Neural cell (in vitro differentiated cells): ENCODE measurements around the gene DST. TPM values are rescaled to one million over a fixed set of nuclear protein-coding genes. Genes with fewer than 3 reads are reported as not detected.

ENCODE experiments used
- H2AFZ ChIP-seq: fragments of 200-600, 300-800 bp; sonication (generic), shearing (Covaris generic); 2 replicates; pipeline ENCODE4 v1.6.0; 2014; ENCODE audit warnings: low read depth, mild to moderate bottlenecking, antibody characterized with exemption, low read length, moderate library complexity
- H3F3A ChIP-seq: fragments of 200-600 bp; shearing (Covaris generic); 2 replicates; pipeline ENCODE4 v1.6.1; 2016; ENCODE audit warnings: mild to moderate bottlenecking, moderate library complexity, mixed read lengths, antibody characterized with exemption, low read length; ENCODE audit not compliant: insufficient read depth, poor library complexity, severe bottlenecking
- H3K27ac ChIP-seq: fragments of 200-600, 300-800 bp; sonication (generic), shearing (Covaris generic); 2 replicates; pipeline ENCODE4 v1.5.1; 2014; ENCODE audit warnings: mild to moderate bottlenecking, low read length, moderate library complexity
- H3K27me3 ChIP-seq: fragments of 300-800, 200-600 bp; sonication (generic), shearing (Covaris generic); 2 replicates; pipeline ENCODE4 v1.6.0; 2014; ENCODE audit warnings: mild to moderate bottlenecking, low read depth, low read length, moderate library complexity; ENCODE audit not compliant: insufficient read depth
- H3K36me3 ChIP-seq: fragments of 300-800, 200-600 bp; sonication (generic), shearing (Covaris generic); 2 replicates; pipeline ENCODE4 v1.5.1; 2014; ENCODE audit warnings: mild to moderate bottlenecking, antibody characterized with exemption, low read length, moderate library complexity; ENCODE audit not compliant: insufficient read depth
- H3K4me2 ChIP-seq: fragments of 300-800, 200-600 bp; sonication (generic), shearing (Covaris generic); 2 replicates; pipeline ENCODE4 v1.6.0; 2014; ENCODE audit warnings: mild to moderate bottlenecking, low read length
- H3K4me3 ChIP-seq: fragments of 300-800, 200-600 bp; sonication (generic), shearing (Covaris generic); 2 replicates; pipeline ENCODE4 v1.5.1; 2014; ENCODE audit warnings: mild to moderate bottlenecking, low read length, moderate library complexity
- H3K79me2 ChIP-seq: fragments of 200-600 bp; shearing (Covaris generic); replicated peaks from 2 replicates; pipeline ENCODE4 v1.6.0; 2014; ENCODE audit warnings: mild to moderate bottlenecking, low read length, moderate library complexity; ENCODE audit not compliant: insufficient read depth
- H3K9ac ChIP-seq: fragments of 300-800, 200-600 bp; sonication (generic), shearing (Covaris generic); 2 replicates; pipeline ENCODE4 v1.6.1; 2016; ENCODE audit warnings: mild to moderate bottlenecking, low read length, mixed read lengths
- H3K9me2 ChIP-seq: fragments of 200-600 bp; shearing (Covaris generic); 2 replicates; pipeline ENCODE4 v1.6.1; 2016; ENCODE audit warnings: mild to moderate bottlenecking, low read length, mixed read lengths; ENCODE audit not compliant: insufficient read depth
- H3K9me3 ChIP-seq: fragments of 200-600, 300-800 bp; sonication (generic), shearing (Covaris generic); 2 replicates; pipeline ENCODE4 v1.6.1; 2016; ENCODE audit warnings: mild to moderate bottlenecking, mixed run types, low read length, moderate library complexity, mixed read lengths
- H4K20me1 ChIP-seq: fragments of 200-600 bp; shearing (Covaris generic); 2 replicates; pipeline ENCODE4 v1.6.1; 2016; ENCODE audit warnings: mild to moderate bottlenecking, mixed run types; ENCODE audit not compliant: insufficient read depth
- EP300 ChIP-seq: fragments of 450-650 bp; conservative IDR thresholded peaks from 2 replicates; pipeline ENCODE4 v1.6.1; 2014; ENCODE audit warnings: antibody characterized with exemption, mild to moderate bottlenecking, moderate library complexity; ENCODE audit not compliant: poor library complexity, severe bottlenecking
- EZH2 ChIP-seq: fragments of 200-600, 300-800 bp; shearing (Covaris generic), sonication (generic); IDR thresholded peaks from 2 replicates; pipeline ENCODE4 v1.6.1; 2014; ENCODE audit warnings: antibody characterized with exemption, low read length, borderline replicate concordance, mild to moderate bottlenecking; ENCODE audit not compliant: insufficient read depth, poor library complexity, severe bottlenecking
- MXI1 ChIP-seq: fragments of 450-650 bp; conservative IDR thresholded peaks from 2 replicates; pipeline ENCODE4 v1.6.1; 2014; ENCODE audit warnings: antibody characterized with exemption, mild to moderate bottlenecking; ENCODE audit not compliant: poor library complexity, severe bottlenecking
- POLR2AphosphoS5 ChIP-seq: IDR thresholded peaks from 2 replicates; pipeline ENCODE4 v1.6.1; 2012
- RAD21 ChIP-seq: fragments of 450-650 bp; conservative IDR thresholded peaks from 2 replicates; pipeline ENCODE4 v1.6.1; 2014; ENCODE audit warnings: antibody characterized with exemption, mild to moderate bottlenecking, moderate library complexity
- SMC3 ChIP-seq: fragments of 450-650 bp; conservative IDR thresholded peaks from 2 replicates; pipeline ENCODE4 v1.6.1; 2014; ENCODE audit warnings: antibody characterized with exemption, mild to moderate bottlenecking, moderate library complexity; ENCODE audit not compliant: poor library complexity
- TAF1 ChIP-seq: IDR thresholded peaks from 2 replicates; pipeline ENCODE4 v1.6.1; 2012; ENCODE audit warnings: low read depth
- polyA plus RNA-seq: library from polyadenylated mRNA; depleted of rRNA; stranded (reverse); fragments of >200 nt; gene quantifications from 2 replicates; pipeline ENCODE4 v1.2.3, GENCODE V29; 2014
- TF ChIP-seq, protein P1 (sequence below): fragments of 450-650 bp; IDR thresholded peaks from 2 replicates; pipeline ENCODE4 v1.5.1; 2014; ENCODE audit warnings: antibody characterized with exemption, mild to moderate bottlenecking, moderate library complexity; ENCODE audit not compliant: poor library complexity, severe bottlenecking
- TF ChIP-seq, protein P2 (sequence below): IDR thresholded peaks from 2 replicates; pipeline ENCODE4 v1.6.1; 2012; ENCODE audit warnings: borderline replicate concordance

Gene DST
- polyA plus RNA-seq, 1 donor from 2014 or later, result 118 TPM

DNA sequence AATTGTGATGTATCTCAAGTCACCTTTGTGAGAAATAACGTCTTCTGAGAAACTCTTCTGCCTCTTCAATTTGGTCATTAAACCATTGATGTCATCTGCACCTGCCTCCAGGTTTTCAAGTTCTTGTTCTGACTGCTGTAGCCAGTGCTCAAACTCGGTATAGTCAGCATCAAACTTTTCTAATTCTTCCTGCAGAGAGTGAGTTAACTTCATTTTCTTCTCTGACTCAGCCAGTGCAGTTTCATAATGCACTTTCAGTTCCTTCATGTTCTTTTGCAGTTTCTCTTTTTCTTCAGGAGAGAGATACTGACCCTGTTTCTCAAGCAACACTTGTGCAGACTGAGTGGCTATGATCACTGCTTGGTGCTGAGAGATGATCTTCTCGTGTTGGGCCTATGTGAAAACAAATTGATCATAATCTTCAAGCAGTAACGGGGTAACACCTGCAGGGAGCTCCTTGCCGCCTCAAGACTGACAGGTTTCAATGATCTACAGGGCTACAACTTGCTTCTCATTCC is 48.8 kb downstream of the DST start:
- H3K9me2 ChIP-seq, result no peaks in the 10 kb centered on the region
- no peaks in the 10 kb centered on the region for H3K36me3 ChIP-seq
- H3K9me3 ChIP-seq, result no peaks in the 10 kb centered on the region
- no peaks in the 10 kb centered on the region for H4K20me1 ChIP-seq
- H3K4me3 ChIP-seq, result no peak overlapping the region
- H3K27me3 ChIP-seq, result no peaks in the 10 kb centered on the region
- TF ChIP-seq SMC3, result no peak
- TF ChIP-seq MXI1, result no peak
- no peak for TF ChIP-seq EZH2
- TF ChIP-seq, protein P1, sequence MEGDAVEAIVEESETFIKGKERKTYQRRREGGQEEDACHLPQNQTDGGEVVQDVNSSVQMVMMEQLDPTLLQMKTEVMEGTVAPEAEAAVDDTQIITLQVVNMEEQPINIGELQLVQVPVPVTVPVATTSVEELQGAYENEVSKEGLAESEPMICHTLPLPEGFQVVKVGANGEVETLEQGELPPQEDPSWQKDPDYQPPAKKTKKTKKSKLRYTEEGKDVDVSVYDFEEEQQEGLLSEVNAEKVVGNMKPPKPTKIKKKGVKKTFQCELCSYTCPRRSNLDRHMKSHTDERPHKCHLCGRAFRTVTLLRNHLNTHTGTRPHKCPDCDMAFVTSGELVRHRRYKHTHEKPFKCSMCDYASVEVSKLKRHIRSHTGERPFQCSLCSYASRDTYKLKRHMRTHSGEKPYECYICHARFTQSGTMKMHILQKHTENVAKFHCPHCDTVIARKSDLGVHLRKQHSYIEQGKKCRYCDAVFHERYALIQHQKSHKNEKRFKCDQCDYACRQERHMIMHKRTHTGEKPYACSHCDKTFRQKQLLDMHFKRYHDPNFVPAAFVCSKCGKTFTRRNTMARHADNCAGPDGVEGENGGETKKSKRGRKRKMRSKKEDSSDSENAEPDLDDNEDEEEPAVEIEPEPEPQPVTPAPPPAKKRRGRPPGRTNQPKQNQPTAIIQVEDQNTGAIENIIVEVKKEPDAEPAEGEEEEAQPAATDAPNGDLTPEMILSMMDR, result no peak
- no peak for TF ChIP-seq POLR2AphosphoS5
- H3K27ac ChIP-seq, result no peak overlapping the region
- no peak overlapping the region for H2AFZ ChIP-seq
- no peaks in the 10 kb centered on the region for H3F3A ChIP-seq
- H3K79me2 ChIP-seq, result no peaks in the 10 kb centered on the region
- no peak overlapping the region for H3K4me2 ChIP-seq
- no peak overlapping the region for H3K9ac ChIP-seq

DNA sequence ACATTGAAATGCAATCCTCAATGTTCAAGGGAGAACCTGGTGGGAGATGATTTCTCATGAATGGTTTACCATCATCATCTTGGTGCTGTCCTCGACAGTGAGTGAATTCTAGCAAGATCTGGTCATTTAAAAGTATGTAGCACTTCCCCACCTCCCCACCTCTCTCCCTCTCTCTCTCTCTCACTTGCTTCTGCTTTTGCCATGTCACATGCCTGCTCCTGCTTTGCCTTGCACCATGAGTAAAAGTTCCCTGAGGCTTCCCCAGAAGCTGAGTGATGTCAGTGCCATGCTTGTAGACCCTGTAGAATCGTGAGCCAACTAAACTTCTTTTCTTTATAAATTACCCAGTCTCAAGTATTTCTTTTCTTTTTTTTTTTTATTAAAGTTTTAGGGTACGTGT is 60.5 kb downstream of the DST start:
- no peak for TF ChIP-seq RAD21
- TF ChIP-seq MXI1, result no peak
- TF ChIP-seq, protein P2, sequence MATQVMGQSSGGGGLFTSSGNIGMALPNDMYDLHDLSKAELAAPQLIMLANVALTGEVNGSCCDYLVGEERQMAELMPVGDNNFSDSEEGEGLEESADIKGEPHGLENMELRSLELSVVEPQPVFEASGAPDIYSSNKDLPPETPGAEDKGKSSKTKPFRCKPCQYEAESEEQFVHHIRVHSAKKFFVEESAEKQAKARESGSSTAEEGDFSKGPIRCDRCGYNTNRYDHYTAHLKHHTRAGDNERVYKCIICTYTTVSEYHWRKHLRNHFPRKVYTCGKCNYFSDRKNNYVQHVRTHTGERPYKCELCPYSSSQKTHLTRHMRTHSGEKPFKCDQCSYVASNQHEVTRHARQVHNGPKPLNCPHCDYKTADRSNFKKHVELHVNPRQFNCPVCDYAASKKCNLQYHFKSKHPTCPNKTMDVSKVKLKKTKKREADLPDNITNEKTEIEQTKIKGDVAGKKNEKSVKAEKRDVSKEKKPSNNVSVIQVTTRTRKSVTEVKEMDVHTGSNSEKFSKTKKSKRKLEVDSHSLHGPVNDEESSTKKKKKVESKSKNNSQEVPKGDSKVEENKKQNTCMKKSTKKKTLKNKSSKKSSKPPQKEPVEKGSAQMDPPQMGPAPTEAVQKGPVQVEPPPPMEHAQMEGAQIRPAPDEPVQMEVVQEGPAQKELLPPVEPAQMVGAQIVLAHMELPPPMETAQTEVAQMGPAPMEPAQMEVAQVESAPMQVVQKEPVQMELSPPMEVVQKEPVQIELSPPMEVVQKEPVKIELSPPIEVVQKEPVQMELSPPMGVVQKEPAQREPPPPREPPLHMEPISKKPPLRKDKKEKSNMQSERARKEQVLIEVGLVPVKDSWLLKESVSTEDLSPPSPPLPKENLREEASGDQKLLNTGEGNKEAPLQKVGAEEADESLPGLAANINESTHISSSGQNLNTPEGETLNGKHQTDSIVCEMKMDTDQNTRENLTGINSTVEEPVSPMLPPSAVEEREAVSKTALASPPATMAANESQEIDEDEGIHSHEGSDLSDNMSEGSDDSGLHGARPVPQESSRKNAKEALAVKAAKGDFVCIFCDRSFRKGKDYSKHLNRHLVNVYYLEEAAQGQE, result no peak
- TF ChIP-seq SMC3, result no peak
- no peak for TF ChIP-seq EZH2
- TF ChIP-seq POLR2AphosphoS5, result no peak
- TF ChIP-seq TAF1, result no peak
- TF ChIP-seq EP300, result no peak
- TF ChIP-seq, protein P1, result no peak
- Histone ChIP-seq H3K27ac (no peak overlapping the region), H3F3A (no peaks in the 10 kb centered on the region), H2AFZ (no peak overlapping the region), H3K36me3 (no peaks in the 10 kb centered on the region), H3K27me3 (no peaks in the 10 kb centered on the region), H3K4me3 (no peak overlapping the region), H3K79me2 (no peaks in the 10 kb centered on the region), H3K9me3 (no peaks in the 10 kb centered on the region), H3K4me2 (no peak overlapping the region), H3K9ac (no peak overlapping the region), H4K20me1 (no peaks in the 10 kb centered on the region), H3K9me2 (no peaks in the 10 kb centered on the region)
